GM12892 (cell line): ENCODE data around the gene SUSD1.

Experiments used
- POLR2A ChIP-seq: IDR thresholded peaks from 2 replicates; pipeline ENCODE4 v1.6.1; 2011; ENCODE audit warnings: low read depth, low read length, control low read depth
- POLR2AphosphoS5 ChIP-seq: IDR thresholded peaks from 2 replicates; pipeline ENCODE4 v1.6.1; 2011; ENCODE audit warnings: low read depth, low read length, control low read depth

- TF ChIP-seq POLR2A = no peak
- TF ChIP-seq POLR2AphosphoS5 = no peak
Observed at GRCh38 chr9:112104401-112104800, 70.7 kb downstream of the SUSD1 start.
